Stimulated activated CD8-positive, alpha-beta memory T cell treated with anti-CD3 and anti-CD28 coated beads, Interleukin-2, amount 100 ng/mL, for 48 hours (primary cell): ENCODE measurements around the gene APPL2.

ENCODE experiments used
- DNase-seq, 2 donors: peaks; one replicate each; pipeline ENCODE4 v3.0.0-alpha.2; 2020; ENCODE audit warnings: low read depth in 2 of 2

APPL2 gene, protein sequence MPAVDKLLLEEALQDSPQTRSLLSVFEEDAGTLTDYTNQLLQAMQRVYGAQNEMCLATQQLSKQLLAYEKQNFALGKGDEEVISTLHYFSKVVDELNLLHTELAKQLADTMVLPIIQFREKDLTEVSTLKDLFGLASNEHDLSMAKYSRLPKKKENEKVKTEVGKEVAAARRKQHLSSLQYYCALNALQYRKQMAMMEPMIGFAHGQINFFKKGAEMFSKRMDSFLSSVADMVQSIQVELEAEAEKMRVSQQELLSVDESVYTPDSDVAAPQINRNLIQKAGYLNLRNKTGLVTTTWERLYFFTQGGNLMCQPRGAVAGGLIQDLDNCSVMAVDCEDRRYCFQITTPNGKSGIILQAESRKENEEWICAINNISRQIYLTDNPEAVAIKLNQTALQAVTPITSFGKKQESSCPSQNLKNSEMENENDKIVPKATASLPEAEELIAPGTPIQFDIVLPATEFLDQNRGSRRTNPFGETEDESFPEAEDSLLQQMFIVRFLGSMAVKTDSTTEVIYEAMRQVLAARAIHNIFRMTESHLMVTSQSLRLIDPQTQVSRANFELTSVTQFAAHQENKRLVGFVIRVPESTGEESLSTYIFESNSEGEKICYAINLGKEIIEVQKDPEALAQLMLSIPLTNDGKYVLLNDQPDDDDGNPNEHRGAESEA

GRCh38 chr12:105235732-105236476 is at the start of gene APPL2:
Gene APPL2 (minus strand): TSS chr12:105236174. CDS start chr12:105236012, 162 bp downstream.
- peak; percentile 77 to 83 for DNase-seq

- DNase-seq, result no peak
Observed at GRCh38 chr12:105285378-105285777, 49.4 kb upstream of the APPL2 start.

GRCh38 chr12:105281694-105282049 is 45.7 kb upstream of the APPL2 start:
- no peak for DNase-seq

- DNase-seq, result no peak
Observed at GRCh38 chr12:105280966-105281693, 45.2 kb upstream of the APPL2 start.

DNA sequence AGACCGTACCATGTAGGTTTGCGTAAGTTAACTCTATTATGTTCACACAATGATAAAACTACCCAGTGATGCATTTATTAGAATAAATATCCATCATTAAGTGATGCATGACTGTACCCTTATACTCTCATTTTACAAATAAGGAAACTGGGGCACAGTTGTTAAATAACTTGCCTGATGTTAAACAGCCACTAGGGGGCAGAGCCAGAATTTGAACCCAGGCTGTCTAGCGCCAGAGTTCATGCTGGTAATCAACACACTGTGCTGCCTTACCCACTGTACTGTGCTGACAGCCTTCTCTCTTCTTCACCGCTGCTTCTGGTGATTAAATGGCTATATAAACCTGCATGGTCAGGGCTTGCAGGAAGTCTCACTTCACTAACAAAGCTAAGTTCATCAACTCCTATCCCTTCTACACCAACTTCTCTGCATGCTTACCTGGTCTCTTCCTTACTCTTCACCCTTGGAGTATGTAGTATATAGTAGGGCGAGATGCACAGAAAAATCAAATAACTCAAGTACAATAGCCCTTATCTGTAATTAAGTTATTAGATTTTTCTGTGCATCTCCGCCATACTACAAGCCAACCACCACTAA is 43.6 kb upstream of the APPL2 start:
- DNase-seq, result peak; percentile 3 to 16

DNA sequence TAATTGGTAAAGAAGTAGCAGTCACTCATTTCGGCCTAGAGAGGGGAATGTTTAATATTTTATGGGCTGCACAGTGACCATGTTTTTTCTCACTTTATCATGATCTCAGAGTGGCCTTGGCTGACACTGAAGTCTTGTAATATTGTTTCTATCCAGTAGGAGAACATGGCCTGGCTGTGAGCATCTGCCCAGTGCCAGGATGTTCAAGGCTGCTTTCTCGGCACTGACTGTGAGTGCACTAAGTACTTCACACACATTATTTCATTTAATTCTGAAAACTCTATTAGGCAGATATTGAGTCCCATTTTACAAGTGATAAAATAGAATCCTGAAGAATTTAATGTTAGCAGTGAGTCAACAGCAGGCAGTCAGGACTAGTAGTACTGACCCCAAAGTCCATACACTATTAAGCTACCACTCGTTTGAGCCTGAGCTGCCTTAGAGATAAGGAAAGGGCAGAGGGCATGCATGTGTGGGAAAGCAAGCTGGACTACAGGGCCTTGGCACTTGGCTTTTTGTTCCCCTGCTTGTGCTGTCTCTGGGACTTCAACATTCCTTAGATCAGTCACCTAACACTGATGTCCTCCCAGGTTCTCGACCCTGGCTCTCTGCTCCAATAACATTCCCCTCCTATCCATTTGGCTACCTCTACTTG is 42.2 kb upstream of the APPL2 start:
- DNase-seq, result no peak

DNA sequence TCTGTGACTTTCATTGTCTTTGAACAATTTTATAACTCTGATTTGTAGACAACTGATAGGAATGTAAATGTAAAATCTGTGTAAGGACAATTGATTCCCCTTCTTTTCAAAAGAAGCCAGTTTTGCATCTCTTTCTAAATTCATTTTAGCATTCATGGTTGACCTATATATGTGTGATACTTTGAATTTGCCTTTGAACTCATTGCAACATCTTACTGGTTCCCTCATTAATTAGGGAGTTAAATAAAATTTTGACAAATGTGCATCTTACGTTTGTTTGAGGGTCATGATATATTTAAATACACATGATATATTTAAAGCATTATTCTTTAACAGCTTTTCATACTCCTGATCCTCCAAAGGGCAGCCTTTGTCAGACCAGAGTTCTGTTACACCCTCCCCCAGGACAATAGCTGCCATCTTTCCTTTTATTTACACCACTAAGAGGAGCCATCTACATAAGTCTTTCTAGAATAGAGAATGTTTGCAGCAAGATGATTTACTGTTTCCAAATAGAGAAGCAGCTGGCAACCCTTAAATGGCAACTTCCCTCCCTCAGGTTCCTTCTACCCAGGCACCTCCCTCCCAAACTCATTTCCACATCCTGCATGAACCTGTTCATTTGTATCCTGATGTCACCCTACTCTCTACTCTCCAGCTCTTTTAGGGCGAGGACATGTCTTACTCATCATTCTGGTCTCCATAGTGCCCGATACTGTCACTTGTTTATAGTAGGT is 40.2 kb upstream of the APPL2 start:
- DNase-seq, result no peak

GRCh38 chr12:105274571-105274970 is 38.6 kb upstream of the APPL2 start:
- no peak for DNase-seq

DNA sequence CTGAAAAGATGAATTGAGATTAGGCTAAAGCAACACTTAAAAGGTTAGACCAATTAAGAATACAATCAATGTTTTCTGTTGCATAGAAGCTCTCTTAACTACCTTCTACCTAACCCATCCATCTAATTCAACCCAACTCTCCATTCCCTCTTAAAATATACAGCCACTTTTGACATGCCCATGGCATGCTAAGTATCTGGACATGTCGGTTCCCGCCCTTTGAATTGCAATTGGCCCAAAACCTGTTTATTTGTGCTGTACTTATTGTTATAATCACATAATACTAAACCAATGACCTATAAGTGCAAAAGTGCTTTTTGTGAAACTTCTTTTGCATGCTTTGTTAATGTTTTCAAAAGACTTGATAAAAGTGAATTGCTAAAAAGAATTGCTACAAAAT is 37.6 kb upstream of the APPL2 start:
- no peak for DNase-seq

DNA sequence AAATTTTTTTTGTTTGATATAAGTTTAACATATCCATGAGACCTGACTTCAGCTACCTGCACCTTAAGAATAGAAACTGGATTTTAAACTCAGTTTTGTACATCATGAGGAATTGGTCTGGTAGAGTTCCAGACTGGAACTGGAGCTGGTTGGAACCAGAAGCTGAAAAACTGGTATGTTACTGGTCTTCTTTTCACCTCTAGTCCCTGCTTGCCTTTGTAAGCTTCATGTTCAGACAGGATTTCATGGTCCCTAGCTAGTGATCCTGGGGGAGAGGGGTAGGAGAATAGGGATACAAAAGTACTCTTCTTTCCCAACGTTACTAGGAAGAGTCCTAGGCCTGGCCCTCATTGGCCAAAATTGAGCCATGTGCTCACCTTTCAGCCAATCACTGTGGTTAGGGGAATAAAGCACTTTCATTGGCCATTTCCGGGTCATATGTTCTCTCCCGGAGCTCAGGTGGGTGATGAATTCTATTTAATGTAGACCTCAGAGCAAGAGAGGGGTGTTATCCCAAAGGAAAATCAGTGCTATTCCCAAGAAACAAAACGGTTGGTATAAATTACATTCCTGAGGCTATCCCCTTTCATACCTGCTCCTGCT is 36.9 kb upstream of the APPL2 start:
- no peak for DNase-seq

DNA sequence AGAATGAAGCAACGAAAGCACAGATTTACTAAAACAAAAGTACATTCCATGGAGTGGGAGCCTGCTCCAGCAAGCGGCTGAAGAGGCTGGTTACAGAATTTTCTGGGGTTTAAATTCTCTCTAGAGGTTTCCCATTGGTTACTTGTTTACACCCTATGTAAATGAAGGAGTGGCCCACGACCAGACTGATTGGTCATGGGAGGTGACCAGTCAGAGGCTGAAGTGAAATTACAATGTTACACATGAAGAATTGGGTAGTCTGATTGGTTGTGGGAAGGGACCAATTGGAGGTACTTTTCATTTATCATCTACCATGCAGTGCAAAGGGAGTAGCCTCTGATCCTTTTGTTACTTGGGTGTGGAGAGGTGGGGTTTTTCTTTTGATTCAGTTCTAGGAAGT is 36.2 kb upstream of the APPL2 start:
- no peak for DNase-seq

DNA sequence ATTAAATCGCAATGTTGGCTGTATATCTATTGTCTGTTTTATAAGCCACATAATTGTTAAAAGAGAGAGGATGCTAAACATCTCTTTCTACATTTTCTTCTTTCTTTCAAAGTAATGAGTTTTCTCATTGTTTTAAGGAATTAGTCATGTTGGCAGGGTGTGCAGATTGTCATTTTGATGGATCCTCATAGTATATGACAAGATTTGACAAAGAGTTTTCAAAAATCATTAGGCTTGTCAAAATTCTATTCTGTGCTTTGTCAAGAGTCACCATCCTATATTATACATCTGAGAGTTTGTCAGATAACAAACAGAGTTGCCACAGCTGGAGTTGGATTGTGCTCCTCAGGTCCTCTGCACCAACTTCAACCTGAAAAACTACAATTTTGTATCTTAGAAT is 35.4 kb upstream of the APPL2 start:
- DNase-seq, result no peak

- no peak for DNase-seq
Observed at GRCh38 chr12:105270671-105271255, 34.8 kb upstream of the APPL2 start.

GRCh38 chr12:105267711-105268110 is 31.7 kb upstream of the APPL2 start:
- DNase-seq, result no peak

DNA sequence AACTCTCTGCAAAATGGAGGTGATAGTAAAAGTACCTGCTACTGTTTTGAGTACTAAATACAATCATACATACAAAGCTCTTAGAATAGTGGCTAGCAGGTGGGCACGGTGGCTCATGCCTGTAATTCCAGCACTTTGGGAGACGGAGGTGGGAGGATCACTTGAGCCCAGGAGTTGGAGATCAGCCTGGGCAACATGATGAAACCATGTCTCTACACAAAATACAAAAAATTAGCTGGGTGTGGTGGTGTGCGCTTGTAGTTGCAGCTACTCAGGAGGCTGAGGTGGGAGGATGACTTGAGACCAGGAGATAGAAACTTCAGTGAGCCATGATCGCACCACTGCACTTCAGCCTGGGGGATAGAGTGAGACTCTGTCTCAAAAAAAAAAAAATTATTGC is 28.8 kb upstream of the APPL2 start:
- no peak for DNase-seq

- no peak for DNase-seq
Observed at GRCh38 chr12:105262461-105263184, 26.6 kb upstream of the APPL2 start.

DNA sequence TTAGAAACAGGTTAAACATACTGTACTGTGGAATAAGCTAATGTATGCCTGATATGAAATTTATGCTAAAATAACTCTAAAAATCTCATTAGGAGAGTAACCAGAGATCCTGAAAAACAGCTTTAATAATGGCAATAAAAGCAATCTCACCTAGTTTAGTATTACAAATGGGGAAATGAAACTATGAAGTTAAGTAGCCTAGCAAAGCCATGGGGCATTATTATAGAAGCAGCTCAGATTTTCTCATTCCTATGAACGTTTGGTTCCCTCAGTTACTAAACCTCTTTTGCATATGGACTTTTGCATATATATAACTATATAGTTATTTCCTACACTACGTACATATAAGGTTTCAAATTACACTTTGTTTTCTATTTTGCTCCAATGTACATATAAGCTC is 25.0 kb upstream of the APPL2 start:
- DNase-seq, result no peak

- DNase-seq, result no peak
Observed at GRCh38 chr12:105259226-105259625, 23.3 kb upstream of the APPL2 start.

DNA sequence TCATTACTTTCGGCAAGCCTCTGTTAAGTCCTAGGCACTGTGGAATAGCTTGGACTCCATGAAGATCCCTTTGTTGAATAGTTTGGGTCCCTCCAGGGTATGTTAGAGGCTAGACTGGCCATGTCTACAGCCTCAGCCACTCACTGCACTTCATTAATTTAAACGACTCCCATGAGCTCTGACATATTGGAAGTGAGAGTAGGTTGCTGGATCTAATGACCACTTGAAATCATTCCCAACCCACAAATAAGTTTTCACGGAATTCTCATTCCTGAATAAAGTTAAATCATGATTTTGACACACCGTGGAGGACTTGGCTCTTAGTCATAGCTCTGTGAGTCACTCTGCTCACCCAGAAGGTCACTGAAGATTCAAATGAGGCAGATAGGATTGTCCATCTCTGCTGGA is 21.4 kb upstream of the APPL2 start:
- no peak for DNase-seq
